ENCODE results near the gene ABCF2. TPM values are rescaled to one million over a fixed set of nuclear protein-coding genes. Genes with fewer than 3 reads are reported as not detected.

ABCF2 gene
- total and polyA plus RNA-seq, 2 donors from 2014 or later: 22.5 to 30.8 TPM

DNA sequence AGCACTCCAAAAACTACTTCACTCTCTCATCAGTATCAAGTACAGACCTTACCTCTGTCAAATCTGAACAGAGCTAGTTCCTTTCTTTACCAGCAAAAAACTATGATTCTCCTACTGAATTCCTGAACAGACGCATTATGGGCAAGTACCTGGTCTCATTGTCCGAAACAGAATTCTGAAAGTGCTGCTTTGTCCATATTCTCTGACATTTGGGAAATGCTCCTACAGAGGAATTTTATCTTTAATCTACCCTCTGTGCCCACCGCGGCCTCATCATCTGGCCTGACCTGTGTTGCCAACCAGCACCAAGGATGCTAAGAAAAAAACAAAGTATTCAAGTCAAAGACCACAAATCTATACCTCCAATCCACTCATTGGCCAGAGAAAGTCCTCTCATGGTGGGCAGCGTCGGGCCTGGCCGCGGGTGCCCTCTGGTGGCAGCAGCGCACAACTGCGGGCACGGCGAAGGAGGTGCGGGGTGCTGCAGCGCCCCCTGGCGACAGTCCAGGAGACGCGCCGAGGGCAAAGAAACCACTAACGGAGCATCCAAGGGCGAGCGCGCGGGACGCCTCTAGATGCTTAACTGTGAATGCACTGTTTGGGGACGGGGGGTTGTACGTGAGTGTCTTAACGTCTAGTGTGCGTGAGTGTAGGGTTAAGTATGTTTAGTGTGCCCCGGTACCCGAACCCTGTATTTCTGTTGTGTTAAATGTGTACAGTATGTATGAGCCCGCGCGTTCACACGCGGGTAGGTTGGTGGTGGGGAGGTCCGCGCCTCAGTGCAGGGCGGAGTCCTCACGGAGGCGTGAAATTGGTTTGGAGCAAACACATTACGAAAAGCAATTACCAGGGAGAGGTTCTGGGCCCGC, 54.5 kb downstream of the ABCF2 start:
- Histone ChIP-seq H3K36me3 (ENCODE audit: control insufficient read depth in 2 of 3, insufficient read depth in 3 of 3, low read length in 3 of 3) (no peaks in the 10 kb centered on the region), H3K9ac (ENCODE audit: low read length in 3 of 3) (no peak overlapping the region), H3K4me3 (ENCODE audit: low read length in 3 of 3) (no peak overlapping the region), H3K27me3 (ENCODE audit: control insufficient read depth, insufficient read depth, low read length) (peaks cover 22% of the 10 kb centered on the region), H3K4me1 (ENCODE audit: control insufficient read depth in 2 of 3, insufficient read depth in 2 of 3, low read depth in 1 of 3, low read length in 3 of 3) (peaks cover 0 to 4% (median 0%) of the 10 kb centered on the region in 3 donors), H3K27ac (ENCODE audit: low read depth in 2 of 2, low read length in 2 of 2) (no peak overlapping the region), H3K9me3 (ENCODE audit: control insufficient read depth in 2 of 3, insufficient read depth in 1 of 3, low read length in 3 of 3) (no peaks in the 10 kb centered on the region)
- FAIRE-seq: peak; percentile 82
- DNase-seq: peak; percentile 78 to 92 (median 86)
- intact Hi-C loops (cut with DNase I): no loop called here
- TF ChIP-seq, protein P1, sequence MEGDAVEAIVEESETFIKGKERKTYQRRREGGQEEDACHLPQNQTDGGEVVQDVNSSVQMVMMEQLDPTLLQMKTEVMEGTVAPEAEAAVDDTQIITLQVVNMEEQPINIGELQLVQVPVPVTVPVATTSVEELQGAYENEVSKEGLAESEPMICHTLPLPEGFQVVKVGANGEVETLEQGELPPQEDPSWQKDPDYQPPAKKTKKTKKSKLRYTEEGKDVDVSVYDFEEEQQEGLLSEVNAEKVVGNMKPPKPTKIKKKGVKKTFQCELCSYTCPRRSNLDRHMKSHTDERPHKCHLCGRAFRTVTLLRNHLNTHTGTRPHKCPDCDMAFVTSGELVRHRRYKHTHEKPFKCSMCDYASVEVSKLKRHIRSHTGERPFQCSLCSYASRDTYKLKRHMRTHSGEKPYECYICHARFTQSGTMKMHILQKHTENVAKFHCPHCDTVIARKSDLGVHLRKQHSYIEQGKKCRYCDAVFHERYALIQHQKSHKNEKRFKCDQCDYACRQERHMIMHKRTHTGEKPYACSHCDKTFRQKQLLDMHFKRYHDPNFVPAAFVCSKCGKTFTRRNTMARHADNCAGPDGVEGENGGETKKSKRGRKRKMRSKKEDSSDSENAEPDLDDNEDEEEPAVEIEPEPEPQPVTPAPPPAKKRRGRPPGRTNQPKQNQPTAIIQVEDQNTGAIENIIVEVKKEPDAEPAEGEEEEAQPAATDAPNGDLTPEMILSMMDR (IDR thresholded peaks at IDR 0.05; ENCODE audit: borderline replicate concordance, extremely low read depth, insufficient read depth): peak; percentile 100

DNA sequence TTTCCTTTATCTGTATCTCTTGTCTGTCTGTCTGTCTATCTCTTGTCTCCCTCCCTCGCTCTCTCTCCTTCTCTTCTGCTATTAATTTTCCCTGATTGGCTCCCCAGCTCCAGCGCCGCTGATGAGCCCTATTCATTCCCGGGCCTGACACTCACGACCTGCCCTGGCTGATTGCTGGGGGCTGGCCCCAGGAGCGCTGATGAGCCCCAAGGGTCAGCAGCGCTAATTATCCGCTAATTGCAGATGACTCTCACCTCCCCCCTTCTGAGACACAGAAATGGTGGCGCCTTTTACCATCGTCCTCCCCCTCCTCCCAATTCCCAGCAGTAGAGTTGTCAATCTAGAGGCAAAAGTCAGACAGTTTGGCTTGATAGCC, 58.2 kb downstream of the ABCF2 start:
- Histone ChIP-seq H3K4me1 (ENCODE audit: control insufficient read depth in 2 of 3, insufficient read depth in 2 of 3, low read depth in 1 of 3, low read length in 3 of 3) (peaks cover 0 to 8% (median 0%) of the 10 kb centered on the region in 3 donors), H3K27ac (ENCODE audit: low read depth in 2 of 2, low read length in 2 of 2) (no peak overlapping the region), H3K36me3 (ENCODE audit: control insufficient read depth in 2 of 3, insufficient read depth in 3 of 3, low read length in 3 of 3) (no peaks in the 10 kb centered on the region), H3K9ac (ENCODE audit: low read length in 3 of 3) (no peak overlapping the region), H3K27me3 (ENCODE audit: control insufficient read depth, insufficient read depth, low read length) (peaks cover 47% of the 10 kb centered on the region), H3K4me3 (ENCODE audit: low read length in 3 of 3) (no peak overlapping the region), H3K9me3 (ENCODE audit: control insufficient read depth in 2 of 3, insufficient read depth in 1 of 3, low read length in 3 of 3) (no peaks in the 10 kb centered on the region)
- TF ChIP-seq, protein P1 (IDR thresholded peaks at IDR 0.05; ENCODE audit: borderline replicate concordance, extremely low read depth, insufficient read depth): no peak
- FAIRE-seq (no peak), DNase-seq (no peak)
- intact Hi-C loops (cut with DNase I): no loop called here

DNA sequence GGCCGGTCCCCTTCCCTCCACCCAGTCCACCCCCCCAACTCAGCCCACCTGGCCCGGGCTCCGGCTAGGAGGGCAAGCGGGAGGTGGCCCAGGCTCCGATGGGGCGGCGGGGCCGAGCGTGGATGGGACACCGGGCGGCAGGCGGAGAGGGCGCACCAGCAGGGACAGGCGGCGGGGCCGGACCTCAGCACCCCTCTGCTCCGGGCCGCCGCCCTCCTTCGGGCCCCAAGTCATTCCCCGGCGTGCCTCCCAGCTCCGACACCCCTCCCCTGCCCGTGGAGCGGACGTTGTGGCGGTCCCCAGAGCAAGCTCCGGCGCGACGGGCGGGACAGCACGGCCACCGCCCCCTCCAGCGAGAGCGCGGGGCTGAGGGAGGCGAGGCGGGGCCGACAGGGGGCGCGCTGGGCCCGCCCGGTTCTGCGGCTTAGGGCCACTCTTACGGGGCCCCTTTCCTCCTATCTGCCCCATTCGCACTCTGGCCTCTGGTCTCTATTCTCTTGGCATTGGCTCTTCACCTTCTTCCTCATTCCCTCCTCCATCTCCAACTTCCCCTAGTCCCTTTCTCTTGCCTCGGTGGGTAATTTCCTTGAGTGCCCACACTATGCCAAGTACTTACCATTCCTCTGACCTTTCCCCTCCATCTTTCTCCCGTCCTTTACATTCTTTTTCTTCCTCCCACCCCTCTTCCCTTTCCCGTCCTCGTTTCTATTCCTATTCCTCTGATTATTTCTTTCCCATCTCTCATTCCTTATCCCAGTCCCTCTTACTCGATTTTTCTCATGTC, 58.8 kb downstream of the ABCF2 start:
- Histone ChIP-seq H3K4me3 (ENCODE audit: low read length in 3 of 3) (no peak overlapping the region), H3K36me3 (ENCODE audit: control insufficient read depth in 2 of 3, insufficient read depth in 3 of 3, low read length in 3 of 3) (no peaks in the 10 kb centered on the region), H3K9me3 (ENCODE audit: control insufficient read depth in 2 of 3, insufficient read depth in 1 of 3, low read length in 3 of 3) (no peaks in the 10 kb centered on the region), H3K27ac (ENCODE audit: low read depth in 2 of 2, low read length in 2 of 2) (no peak overlapping the region), H3K27me3 (ENCODE audit: control insufficient read depth, insufficient read depth, low read length) (peaks cover 50% of the 10 kb centered on the region), H3K4me1 (ENCODE audit: control insufficient read depth in 2 of 3, insufficient read depth in 2 of 3, low read depth in 1 of 3, low read length in 3 of 3) (peaks cover 0 to 8% (median 0%) of the 10 kb centered on the region in 3 donors), H3K9ac (ENCODE audit: low read length in 3 of 3) (no peak overlapping the region)
- TF ChIP-seq, protein P1 (IDR thresholded peaks at IDR 0.05; ENCODE audit: borderline replicate concordance, extremely low read depth, insufficient read depth): peak; percentile 46
- DNase-seq: peak in 4 of 5 donors; percentile 44 to 70 (median 52)
- FAIRE-seq: no peak
- intact Hi-C loops (cut with DNase I): no loop called here

All from kidney (tissue), 14 donors.